Endothelial cell of umbilical vein (primary cell): ENCODE measurements around the gene FAM222B. TPM values are rescaled to one million over a fixed set of nuclear protein-coding genes. Genes with fewer than 3 reads are reported as not detected.

Source experiments
- BruUV-seq: library from RNA; stranded (reverse); fragments of 400-500 nt; replicated peaks from 2 replicates; lab custom pipeline; 2021; lab: Mats Ljungman, UMichigan
- CTCF ChIA-PET: fragments of 300-600, 350-600 bp; sonication (Branson Sonifier 250); formaldehyde crosslinking; loops from one replicate; lab custom pipeline; 2021; ENCODE audit warnings: antibody characterized with exemption, inconsistent platforms; lab: Charles Lee
- POLR2A ChIA-PET: fragments of 300-600, 350-600 bp; sonication (Branson Sonifier 250); formaldehyde crosslinking; loops from one replicate; lab custom pipeline; 2021; ENCODE audit warnings: antibody characterized with exemption, inconsistent platforms; lab: Charles Lee
- DNase-seq: peaks from one replicate; pipeline ENCODE4 v3.0.0-alpha.2; 2011; ENCODE audit warnings: low read depth, low spot score
- FAIRE-seq: peaks from 2 replicates; lab custom pipeline; 2011; peaks lifted over from hg19 to GRCh38; lab: Jason Lieb, UNC
- H2AFZ ChIP-seq: 2 replicates; pipeline ENCODE4 v1.6.0; 2012; ENCODE audit warnings: low read depth, low read length, control low read depth, inconsistent platforms
- H3K27ac ChIP-seq: 2 replicates; pipeline ENCODE4 v1.5.1; 2011; ENCODE audit warnings: low read depth, mild to moderate bottlenecking, control low read depth, low read length, moderate library complexity; ENCODE audit not compliant: insufficient read depth
- H3K27me3 ChIP-seq, 2 experiments: 2 replicates each; pipeline versions ENCODE4 v1.6.0 to v1.6.1; 2011; ENCODE audit warnings: low read length in 2 of 2, mixed read lengths in 1 of 2; ENCODE audit not compliant: control insufficient read depth in 2 of 2, insufficient read depth in 2 of 2
- H3K36me3 ChIP-seq, 2 experiments: 2 replicates in 1 of 2; 3 replicates in 1 of 2; pipeline ENCODE4 v1.5.1; 2011; ENCODE audit warnings: low read length in 2 of 2, mild to moderate bottlenecking in 1 of 2, moderate library complexity in 1 of 2; ENCODE audit not compliant: control insufficient read depth in 2 of 2, insufficient read depth in 2 of 2; ENCODE audit errors: extremely low read depth in 1 of 2
- H3K4me1 ChIP-seq: 3 replicates; pipeline ENCODE4 v1.5.1; 2011; ENCODE audit warnings: mild to moderate bottlenecking, low read length; ENCODE audit not compliant: control insufficient read depth, insufficient read depth; ENCODE audit errors: extremely low read depth
- H3K4me2 ChIP-seq: 2 replicates; pipeline ENCODE4 v1.6.1; 2011; ENCODE audit warnings: low read length, control low read depth, mixed read lengths; ENCODE audit not compliant: insufficient read depth
- H3K4me3 ChIP-seq, 3 experiments: fragments of 200-600 bp in 1 of 3; sonication (generic), shearing (Covaris generic) in 1 of 3; replicated peaks in 1 of 3; 2 replicates each; pipeline ENCODE4 v1.5.1; 2011 to 2016; ENCODE audit warnings: control low read depth in 3 of 3, low read length in 3 of 3, mild to moderate bottlenecking in 2 of 3, inconsistent platforms in 1 of 3, low read depth in 1 of 3, moderate library complexity in 1 of 3; ENCODE audit not compliant: insufficient read depth in 1 of 3
- H3K79me2 ChIP-seq: 2 replicates; pipeline ENCODE4 v1.6.0; 2012; ENCODE audit warnings: low read length, inconsistent platforms; ENCODE audit not compliant: control insufficient read depth, insufficient read depth
- H3K9ac ChIP-seq: replicated peaks from 2 replicates; pipeline ENCODE3; 2011; ENCODE audit warnings: low read length, control low read depth; ENCODE audit not compliant: insufficient read depth; ENCODE audit errors: extremely low read depth
- H3K9me1 ChIP-seq: replicated peaks from 3 replicates; pipeline ENCODE4 v1.6.0; 2011; ENCODE audit warnings: mild to moderate bottlenecking, low read length; ENCODE audit not compliant: control insufficient read depth, insufficient read depth; ENCODE audit errors: extremely low read depth
- H3K9me3 ChIP-seq: replicated peaks from 2 replicates; pipeline ENCODE4 v1.5.1; 2012; ENCODE audit warnings: low read length, inconsistent platforms; ENCODE audit not compliant: control insufficient read depth, insufficient read depth
- H4K20me1 ChIP-seq: replicated peaks from 2 replicates; pipeline ENCODE3; 2011; ENCODE audit warnings: mild to moderate bottlenecking, low read length; ENCODE audit not compliant: control insufficient read depth, insufficient read depth; ENCODE audit errors: extremely low read depth
- GATA2 ChIP-seq: IDR thresholded peaks from 2 replicates; pipeline ENCODE4 v1.7.0; 2011; ENCODE audit warnings: low read depth, mild to moderate bottlenecking, moderate library complexity, mixed read lengths, low read length; ENCODE audit not compliant: insufficient read length, insufficient read depth
- JUN ChIP-seq: IDR thresholded peaks from 2 replicates; pipeline ENCODE4 v1.6.1; 2011; ENCODE audit warnings: borderline replicate concordance, low read depth; ENCODE audit not compliant: insufficient read length, insufficient read depth
- POLR2AphosphoS5 ChIP-seq: IDR thresholded peaks from 2 replicates; pipeline ENCODE4 v1.6.1; 2012; ENCODE audit warnings: low read depth, mild to moderate bottlenecking, control low read depth, low read length, moderate library complexity; ENCODE audit not compliant: insufficient read depth
- dilution Hi-C: fragments of 300-500 bp; cut with MboI; formaldehyde crosslinking; loops from one replicate; pipeline ENCODE4 v1.15.0; 2019; ENCODE audit warnings: low sequenced_read_pairs; ENCODE audit not compliant: extremely low pct_ligation_motif_present
- intact Hi-C: fragments of 100-400 bp; cut with micrococcal nuclease; formaldehyde crosslinking; loops from one replicate; pipeline ENCODE4 v1.10.0; 2022
- polyA plus RNA-seq, 4 experiments: library from polyadenylated mRNA; depleted of rRNA in 3 of 4; stranded (reverse) in 3 of 4; unstranded in 1 of 4; fragments of >200 nt; gene quantifications; 2 replicates each; pipeline versions ENCODE4 v1.2.1 to v1.2.3, GENCODE V29; 2011 to 2012; ENCODE audit warnings: missing spikeins in 1 of 4
- total RNA-seq: library from RNA; stranded (reverse); gene quantifications from 2 replicates; pipeline ENCODE4 v1.2.3, GENCODE V29; 2021

Gene FAM222B
- total and polyA plus RNA-seq, 2 donors (not counting 3 experiments of a cell fraction or from before 2014, with no cell fraction given): 21.1 to 30.6 TPM

DNA sequence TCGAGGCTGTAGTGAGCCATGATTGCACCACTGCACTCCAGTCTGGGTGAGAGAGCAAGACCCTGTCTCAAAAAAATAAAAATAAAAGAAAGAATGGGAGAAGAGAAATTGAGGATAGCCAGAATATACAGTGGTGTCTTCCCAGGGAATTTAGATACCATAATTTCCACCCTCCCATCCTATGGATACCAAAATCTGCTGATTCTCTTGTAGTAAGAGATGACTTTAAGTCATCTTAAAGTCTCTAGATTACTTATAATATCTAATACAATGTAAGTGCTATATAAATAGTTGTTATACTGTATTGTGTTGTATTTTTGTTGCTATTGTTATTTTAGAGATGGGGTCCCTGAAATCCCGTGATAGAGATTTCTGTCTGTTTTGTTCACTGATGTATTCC lies 10.7 kb upstream of the FAM222B start:
- Histone ChIP-seq H2AFZ (no peak overlapping the region), H3K36me3 (peaks cover 5 to 7% of the 10 kb centered on the region in 2 experiments), H3K4me2 (no peak overlapping the region), H3K4me1 (peaks cover 12% of the 10 kb centered on the region), H3K9ac (no peak overlapping the region), H3K27ac (no peak overlapping the region), H3K79me2 (peaks cover 10% of the 10 kb centered on the region), H3K27me3 (no peaks in the 10 kb centered on the region), H3K4me3 (no peak overlapping the region), H4K20me1 (no peaks in the 10 kb centered on the region), H3K9me1 (no peaks in the 10 kb centered on the region), H3K9me3 (no peaks in the 10 kb centered on the region)
- ChIA-PET CTCF (interaction anchor here (0.9 to 1.5 kb wide), 4 partner anchors 49 to 89 kb away, joined by 3 to 6 read pairs (median 4); partner anchors contain the start of gene DHRS13), POLR2A (no interaction called here)
- dilution Hi-C loops: no loop called here
- no TSS peak for BruUV-seq
- DNase-seq (no peak), FAIRE-seq (no peak)
- intact Hi-C loops: no loop called here
- no peak for TF ChIP-seq JUN

DNA sequence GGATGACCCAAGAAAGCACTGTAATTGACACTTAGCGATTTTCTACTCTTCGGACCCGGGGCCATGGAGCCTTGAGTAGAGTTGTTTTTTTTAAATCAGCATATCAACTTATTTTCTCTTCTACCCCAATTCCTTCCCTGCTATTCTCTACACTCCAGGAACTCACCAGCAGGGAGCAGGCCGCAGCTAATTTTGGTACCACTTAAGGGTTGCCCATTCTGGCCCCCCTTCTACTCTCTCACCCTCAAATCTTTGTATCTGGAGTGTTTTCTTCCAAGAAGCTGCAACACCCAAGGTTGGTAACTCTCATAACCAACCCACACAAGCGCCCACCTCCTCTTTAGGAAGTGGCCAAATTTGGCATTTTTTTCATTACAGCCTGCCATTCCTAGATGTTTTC lies 6.7 kb upstream of the FAM222B start:
- Histone ChIP-seq H3K9me3 (no peaks in the 10 kb centered on the region), H3K36me3 (no peaks in the 10 kb centered on the region), H3K27me3 (no peaks in the 10 kb centered on the region), H3K9ac (no peak overlapping the region), H3K4me3 (no peak overlapping the region), H3K4me1 (peaks cover 2% of the 10 kb centered on the region), H3K4me2 (no peak overlapping the region), H3K9me1 (no peaks in the 10 kb centered on the region), H3K79me2 (no peaks in the 10 kb centered on the region), H3K27ac (no peak overlapping the region), H4K20me1 (no peaks in the 10 kb centered on the region), H2AFZ (no peak overlapping the region)
- dilution Hi-C loops: no loop called here
- no peak for FAIRE-seq
- ChIA-PET CTCF (interaction anchor here (0.7 to 2.9 kb wide), 33 partner anchors 10 to 268 kb away, joined by 3 to 20 read pairs (median 5); partner anchors contain the start of gene TLCD1), POLR2A (no interaction called here)
- BruUV-seq: no TSS peak
- TF ChIP-seq POLR2AphosphoS5 (no peak), GATA2 (no peak)
- intact Hi-C loops: loop anchor here (2.0 kb wide), 1 partner anchor 54 kb away; the partner anchor contains the start of gene DHRS13
- peak; percentile 23 for DNase-seq
